LoVo (cell line): ENCODE results near the gene DUSP6.
"Not testable (repeated sequence)": the region's sequence is repeated elsewhere in the genome, so short reads cannot be mapped to it uniquely, and the experiment has no call there.

ENCODE experiments used
- DNase-seq: peaks from one replicate; pipeline ENCODE4 v3.0.0-alpha.2; 2016; ENCODE audit warnings: low spot score

The DUSP6 gene

GRCh38 chr12:89351489-89352241, 636 bp downstream of the DUSP6 start:
- DNase-seq: peak; percentile 49

GRCh38 chr12:89350630-89351488, 1.4 kb downstream of the DUSP6 start:
- DNase-seq: no peak

- DNase-seq: no peak
Observed at GRCh38 chr12:89350260-89350629, 2.1 kb downstream of the DUSP6 start.

GRCh38 chr12:89349814-89350213, 2.5 kb downstream of the DUSP6 start:
- no peak for DNase-seq

- DNase-seq: no peak
Observed at GRCh38 chr12:89348894-89349699, 3.2 kb downstream of the DUSP6 start.

GRCh38 chr12:89347325-89347829, 4.9 kb downstream of the DUSP6 start:
- DNase-seq: no peak

- no peak for DNase-seq
Observed at GRCh38 chr12:89346741-89347324, 5.5 kb downstream of the DUSP6 start.

- DNase-seq: peak; percentile 54
Observed at GRCh38 chr12:89345830-89346740, 6.2 kb downstream of the DUSP6 start.

GRCh38 chr12:89345376-89345775, 6.9 kb downstream of the DUSP6 start:
- DNase-seq: no peak

- DNase-seq: no peak
Observed at GRCh38 chr12:89344862-89345202, 7.5 kb downstream of the DUSP6 start.

- DNase-seq: no peak
Observed at GRCh38 chr12:89344043-89344861, 8.0 kb downstream of the DUSP6 start.

- no peak for DNase-seq
Observed at GRCh38 chr12:89343127-89343526, 9.2 kb downstream of the DUSP6 start.

- DNase-seq: peak; percentile 16
Observed at GRCh38 chr12:89340861-89341260, 11.4 kb downstream of the DUSP6 start.

GRCh38 chr12:89339526-89339925, 12.8 kb downstream of the DUSP6 start:
- DNase-seq: no peak

- DNase-seq: not testable (repeated sequence)
Observed at GRCh38 chr12:89337136-89337535, 15.2 kb downstream of the DUSP6 start.

GRCh38 chr12:89335452-89336244, 16.7 kb downstream of the DUSP6 start:
- no peak for DNase-seq

- no peak for DNase-seq
Observed at GRCh38 chr12:89334548-89335169, 17.6 kb downstream of the DUSP6 start.

GRCh38 chr12:89333564-89334252, 18.6 kb downstream of the DUSP6 start:
- DNase-seq: peak; percentile 41
